GM21723 (cell line): ENCODE data around the gene SPATA7.
"Not testable (repeated sequence)": the region's sequence is repeated elsewhere in the genome, so short reads cannot be mapped to it uniquely, and the experiment has no call there.

Source experiments
- ATAC-seq: cut with Tn5 transposase; IDR thresholded peaks from one replicate; pipeline ENCODE4 v1.9.1; 2021; ENCODE audit warnings: mild to moderate bottlenecking, moderate library complexity; ENCODE audit not compliant: unreplicated experiment

Gene SPATA7, protein sequence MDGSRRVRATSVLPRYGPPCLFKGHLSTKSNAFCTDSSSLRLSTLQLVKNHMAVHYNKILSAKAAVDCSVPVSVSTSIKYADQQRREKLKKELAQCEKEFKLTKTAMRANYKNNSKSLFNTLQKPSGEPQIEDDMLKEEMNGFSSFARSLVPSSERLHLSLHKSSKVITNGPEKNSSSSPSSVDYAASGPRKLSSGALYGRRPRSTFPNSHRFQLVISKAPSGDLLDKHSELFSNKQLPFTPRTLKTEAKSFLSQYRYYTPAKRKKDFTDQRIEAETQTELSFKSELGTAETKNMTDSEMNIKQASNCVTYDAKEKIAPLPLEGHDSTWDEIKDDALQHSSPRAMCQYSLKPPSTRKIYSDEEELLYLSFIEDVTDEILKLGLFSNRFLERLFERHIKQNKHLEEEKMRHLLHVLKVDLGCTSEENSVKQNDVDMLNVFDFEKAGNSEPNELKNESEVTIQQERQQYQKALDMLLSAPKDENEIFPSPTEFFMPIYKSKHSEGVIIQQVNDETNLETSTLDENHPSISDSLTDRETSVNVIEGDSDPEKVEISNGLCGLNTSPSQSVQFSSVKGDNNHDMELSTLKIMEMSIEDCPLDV

DNA sequence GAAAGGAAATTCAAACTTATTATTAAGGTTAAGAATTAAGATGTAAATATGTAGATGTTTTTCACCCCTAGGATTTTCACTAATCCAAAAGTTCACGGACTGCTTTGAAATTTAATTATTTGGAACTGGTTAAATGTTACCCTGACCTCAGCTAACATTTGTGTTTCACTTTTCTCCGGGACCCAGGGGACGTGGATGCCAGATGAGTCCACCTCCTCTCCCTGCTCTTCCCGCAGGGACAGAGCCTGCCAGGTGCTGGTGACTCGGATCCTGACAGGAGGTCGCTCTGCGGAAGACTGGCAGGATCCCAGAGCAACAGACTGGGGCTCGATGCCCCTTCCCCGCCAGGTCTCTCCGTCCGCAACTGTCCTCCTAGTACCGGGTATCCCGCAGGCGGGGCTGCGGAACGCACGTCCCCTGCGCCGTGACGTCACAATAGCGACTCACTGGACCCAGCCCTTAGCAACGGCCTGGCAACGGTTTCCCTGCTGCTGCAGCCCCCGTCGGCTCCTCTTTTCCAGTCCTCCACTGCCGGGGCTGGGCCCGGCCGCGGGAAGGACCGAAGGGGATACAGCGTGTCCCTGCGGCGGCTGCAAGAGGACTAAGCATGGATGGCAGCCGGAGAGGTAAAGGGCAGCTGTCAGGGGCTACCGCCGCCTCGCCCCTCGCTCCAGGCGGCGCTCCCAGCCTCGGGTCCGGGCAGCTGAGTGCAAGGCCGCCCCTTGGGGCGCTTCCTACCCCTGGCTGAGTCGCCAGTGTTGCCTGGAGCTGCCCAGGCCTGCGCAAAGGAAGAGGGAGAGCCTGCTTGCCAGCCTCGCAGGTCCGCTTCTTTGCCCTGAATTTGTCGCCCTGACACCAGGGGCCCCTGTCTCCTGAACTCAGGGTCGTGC, at the start of gene SPATA7:
SPATA7 (plus strand) TSS at position 446 of the 890 bp plus-strand sequence; CDS start at position 608, 162 bp downstream.
- ATAC-seq, result peak; percentile 100

DNA sequence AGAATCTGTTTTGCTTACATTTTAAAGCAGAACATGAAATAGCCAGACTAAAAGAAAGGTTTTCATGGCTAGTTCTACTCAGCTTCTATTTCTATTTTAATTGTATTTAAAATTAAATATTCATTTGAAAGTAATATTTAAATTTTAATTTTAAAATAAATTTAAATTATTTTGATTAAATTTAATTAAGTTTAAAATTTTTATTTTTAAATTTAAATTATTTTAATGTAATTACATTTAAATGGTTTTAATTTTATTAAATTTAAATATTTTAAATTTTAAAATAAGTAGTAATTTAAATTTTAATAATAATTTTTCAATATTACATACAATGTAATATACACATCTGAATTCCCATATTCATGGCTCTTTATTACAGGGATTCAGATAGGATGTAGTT, 45.1 kb upstream of the SPATA7 start:
- no peak for ATAC-seq

DNA sequence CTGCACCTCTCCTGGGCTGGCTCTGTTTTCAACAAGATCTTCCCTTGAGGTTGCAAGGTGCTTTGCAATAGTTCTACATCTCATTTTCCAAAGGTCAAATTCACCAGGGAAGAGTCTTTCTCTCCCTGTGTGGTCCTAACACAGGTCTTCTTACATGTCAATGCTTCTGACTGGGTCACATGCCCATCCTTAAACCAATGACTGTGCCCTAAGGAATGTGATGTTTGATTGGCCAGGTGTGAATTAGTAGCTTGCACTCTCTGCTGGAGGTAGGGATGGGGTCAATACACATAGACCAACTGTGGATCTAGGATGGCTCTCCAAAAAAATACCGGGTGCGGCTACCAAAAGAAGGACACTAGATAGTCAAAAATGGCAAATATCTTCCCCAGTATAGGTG, 42.5 kb upstream of the SPATA7 start:
- ATAC-seq, result no peak

DNA sequence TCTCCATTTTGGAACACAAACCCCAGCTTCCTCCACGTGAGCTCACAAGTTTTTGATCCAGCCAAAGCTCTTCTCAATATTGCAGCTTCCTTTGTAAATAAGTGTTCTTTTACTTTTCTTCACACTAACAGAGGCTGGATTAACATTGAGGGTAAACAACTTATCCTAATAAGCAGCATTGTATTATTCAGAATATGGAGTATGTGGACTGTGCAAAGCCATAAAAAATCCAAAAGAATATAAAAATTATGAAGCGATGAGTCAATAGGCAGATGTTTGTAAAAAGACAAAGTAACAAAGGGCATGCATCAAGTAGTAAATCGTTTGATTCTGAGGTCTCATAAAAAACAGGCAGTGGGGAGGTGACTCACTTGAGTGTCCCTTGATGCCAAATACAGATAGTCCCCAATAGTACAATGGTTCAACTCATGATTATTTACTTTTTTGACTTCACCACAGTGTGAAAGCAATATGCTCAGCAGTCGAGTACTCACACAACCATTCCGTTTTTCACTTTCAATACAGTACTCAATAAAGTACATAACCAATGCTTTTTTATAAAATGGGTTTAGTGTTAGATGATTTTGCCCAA, 39.3 kb upstream of the SPATA7 start:
- ATAC-seq, result no peak

DNA sequence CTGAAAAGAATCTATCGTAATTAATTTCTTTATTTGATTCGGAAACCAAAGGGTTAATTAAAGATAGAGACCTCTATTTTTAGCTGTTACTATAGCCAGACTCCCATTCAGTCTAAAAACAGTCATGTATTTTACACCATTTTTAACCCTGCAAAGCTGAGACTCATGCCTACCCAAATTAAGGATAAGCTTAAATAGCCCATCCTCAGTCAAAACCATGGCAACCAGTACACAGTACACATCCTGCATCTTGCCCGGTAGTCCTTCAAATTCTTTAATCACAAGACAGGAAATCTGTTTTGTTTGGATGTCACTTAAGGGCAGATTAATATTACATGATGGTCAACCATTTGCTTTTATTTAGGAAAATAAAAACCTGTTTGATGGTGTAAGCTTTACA, 36.9 kb upstream of the SPATA7 start:
- no peak for ATAC-seq

DNA sequence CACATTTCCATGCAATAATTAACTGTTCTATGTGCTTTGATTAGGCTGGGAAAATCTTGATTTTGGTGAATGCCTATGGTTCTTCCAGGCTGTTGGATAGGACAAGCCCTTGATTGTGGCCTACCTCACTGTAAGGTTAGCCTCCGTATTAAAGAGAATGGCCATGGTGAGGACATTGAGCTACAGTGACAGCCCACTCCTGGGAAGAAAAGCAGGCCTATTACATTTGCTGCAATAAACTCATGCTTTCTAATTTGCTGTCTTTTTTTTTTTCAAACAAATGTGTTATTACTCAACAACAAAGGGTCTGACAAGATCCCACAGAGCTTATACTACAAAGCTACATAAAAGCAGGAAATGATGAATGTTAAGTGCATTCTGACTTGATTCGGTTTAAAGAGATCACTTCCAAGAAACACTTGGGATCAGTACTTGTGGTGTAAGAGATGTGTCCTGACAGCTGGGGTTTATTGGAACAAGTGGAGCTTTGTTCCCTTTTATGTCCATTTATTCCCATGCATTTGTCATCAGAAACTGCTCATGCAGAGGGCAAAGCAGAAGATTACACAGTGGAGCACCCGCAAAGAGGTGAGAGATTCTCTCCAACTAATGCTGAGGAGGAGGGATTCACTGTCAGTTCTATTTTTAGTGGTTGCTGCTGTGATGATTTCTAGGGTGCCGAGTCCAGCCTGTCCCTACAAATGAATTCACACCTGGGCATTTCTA, 33.3 kb upstream of the SPATA7 start:
- no peak for ATAC-seq

DNA sequence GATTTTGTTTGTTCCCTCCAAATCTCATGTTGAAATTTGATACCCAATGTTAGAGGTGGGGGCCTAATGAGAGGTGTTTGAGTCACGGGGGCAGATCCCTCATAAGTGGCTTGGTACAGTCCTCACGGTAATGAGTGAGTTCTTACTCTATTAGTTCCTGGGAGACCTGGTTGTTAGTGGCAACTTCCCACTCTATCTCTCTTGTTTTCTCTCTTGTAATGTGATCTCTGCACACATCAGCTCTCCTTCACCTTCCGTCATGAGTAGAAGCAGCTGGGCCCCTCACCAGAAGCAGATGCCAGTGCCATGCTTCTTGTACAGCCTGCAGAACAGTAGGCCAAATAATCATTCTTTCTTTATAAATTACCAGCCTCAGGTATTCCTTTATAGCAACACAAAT, 32.8 kb upstream of the SPATA7 start:
- no peak for ATAC-seq

DNA sequence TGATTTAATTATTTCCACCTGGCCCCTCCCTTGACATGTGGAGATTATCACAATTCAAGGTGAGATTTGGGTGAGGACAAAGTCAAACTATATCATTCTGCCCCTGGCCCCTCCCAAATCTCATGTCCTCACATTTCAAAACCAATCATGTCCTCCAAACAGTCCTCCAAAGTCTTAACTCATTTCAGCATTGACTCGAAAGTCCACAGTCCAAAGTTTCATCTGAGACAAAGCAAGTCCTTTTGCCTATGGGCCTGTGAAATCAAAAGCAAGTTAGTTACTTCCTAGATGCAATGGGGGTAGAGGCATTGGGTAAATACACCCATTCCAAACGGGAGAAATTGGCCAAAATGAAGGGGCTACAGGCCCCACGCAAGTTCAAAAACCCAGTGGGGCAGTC, 31.1 kb upstream of the SPATA7 start:
- no peak for ATAC-seq

DNA sequence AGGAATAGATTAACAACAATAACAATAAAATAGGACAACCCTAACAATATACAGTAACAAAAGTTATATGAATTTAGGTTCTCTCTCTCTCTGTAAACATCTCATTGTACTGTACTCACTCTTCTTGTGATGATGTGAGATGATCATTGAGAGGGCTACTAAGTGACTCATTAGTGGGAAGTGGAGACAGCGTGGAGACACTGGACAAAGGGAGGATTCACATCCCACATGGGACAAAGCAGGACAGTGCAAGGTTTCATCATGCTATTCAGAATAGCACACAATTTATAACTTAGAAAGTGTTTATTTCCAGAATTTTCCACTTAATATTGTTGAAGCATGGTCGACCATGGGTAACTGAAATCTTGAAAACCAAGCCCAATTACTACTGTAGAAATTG, 26.0 kb upstream of the SPATA7 start:
- ATAC-seq, result no peak

DNA sequence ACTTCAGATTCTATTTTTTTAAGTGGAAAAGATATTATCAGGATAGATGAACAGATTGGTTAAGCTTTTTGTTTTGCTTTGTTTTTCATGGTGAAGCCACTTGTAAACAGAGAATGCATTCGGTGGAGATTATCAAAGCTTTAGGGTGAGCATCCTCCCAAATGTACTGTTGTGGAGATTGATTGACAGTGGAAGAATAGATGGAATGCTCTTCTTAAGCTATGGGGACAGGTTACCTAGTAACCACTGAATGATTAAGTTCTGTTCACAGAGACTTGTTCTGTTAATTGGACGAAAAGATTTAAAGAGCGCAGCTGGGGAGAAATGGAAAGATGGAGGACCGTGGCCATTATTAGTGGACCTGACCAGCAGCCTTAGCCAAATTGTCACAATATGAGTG, 21.8 kb upstream of the SPATA7 start:
- ATAC-seq, result no peak

DNA sequence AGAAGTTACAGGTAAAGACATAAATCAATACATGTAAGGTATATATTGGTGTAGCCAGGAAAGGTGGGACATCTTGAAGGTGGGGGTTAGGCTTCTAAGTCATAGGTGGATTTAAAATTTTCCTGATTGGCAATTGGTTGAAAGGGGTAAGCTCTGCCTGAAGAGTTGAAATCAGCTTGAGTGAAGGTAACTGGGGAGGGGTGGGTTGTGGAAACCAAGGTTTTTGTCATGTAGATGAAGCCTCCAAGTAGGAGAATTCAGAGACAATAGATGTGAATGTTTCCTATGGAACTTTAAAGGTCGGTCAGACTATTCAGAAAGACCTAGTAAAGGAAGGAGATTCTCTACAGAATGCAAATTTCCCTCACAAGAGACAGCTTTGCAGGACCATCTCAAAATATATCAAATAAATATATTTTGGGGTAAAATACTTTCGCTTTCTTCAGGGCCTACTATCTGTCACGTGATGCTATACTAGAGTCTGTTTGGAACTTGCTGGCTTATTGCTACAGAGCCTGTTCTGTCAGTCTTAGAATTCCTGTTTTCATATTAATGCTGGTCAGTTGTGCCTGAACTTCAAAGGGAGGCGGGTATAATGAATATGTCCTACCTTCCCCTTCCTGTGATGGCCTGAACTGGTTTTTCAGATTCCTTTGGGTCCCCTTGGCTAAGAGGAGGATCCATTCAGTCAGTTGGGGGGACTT, 20.6 kb upstream of the SPATA7 start:
- ATAC-seq, result no peak

DNA sequence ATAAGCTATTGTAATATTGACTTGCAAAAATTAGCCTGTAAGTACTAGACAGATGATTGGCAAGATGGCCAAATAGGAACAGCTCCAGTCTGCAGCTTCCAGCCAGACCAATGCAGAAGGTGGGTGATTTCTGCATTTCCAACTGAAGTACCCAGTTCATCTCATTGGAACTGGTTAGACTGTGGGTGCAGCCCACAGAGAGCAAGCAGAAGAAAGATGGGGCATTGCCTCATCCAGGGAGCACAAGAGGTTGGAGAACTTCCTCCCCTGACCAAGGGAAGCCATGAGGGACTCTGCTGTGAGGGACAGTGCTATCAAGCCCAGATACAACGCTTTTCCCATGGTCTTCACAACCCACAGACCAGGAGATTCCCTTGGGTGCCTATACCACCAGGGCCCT, 16.0 kb upstream of the SPATA7 start:
- ATAC-seq, result no peak

DNA sequence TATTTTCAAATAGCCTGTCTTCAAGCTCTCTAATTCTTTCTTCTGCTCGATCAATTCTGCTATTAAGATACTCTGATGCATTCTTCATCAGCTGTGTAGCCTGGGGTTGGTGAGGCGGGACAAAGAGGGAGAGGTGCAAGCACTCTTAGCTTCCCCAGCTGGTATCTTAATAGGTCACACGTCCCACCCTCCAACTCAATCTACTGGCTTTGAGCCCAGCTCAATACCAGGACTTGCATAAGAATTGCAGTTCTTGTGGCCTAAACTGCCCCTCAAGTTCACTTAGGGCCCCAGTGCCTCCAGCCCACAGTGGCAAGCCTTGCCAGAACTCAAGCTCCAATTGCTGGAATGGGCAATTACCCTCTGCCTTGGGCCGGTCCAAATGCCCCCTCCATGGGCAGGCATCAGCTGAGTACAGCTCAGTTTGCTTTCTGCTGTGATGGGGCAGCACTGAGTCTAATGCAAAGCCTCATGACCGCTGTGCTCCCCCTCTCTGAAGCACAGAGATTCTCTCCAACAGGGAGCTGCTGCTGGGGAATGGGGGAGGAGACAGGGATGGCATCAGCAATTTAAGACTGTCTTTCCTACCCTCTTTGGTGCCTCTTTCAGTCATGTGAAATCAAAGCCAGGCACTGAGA, 5.6 kb upstream of the SPATA7 start:
- ATAC-seq, result no peak

DNA sequence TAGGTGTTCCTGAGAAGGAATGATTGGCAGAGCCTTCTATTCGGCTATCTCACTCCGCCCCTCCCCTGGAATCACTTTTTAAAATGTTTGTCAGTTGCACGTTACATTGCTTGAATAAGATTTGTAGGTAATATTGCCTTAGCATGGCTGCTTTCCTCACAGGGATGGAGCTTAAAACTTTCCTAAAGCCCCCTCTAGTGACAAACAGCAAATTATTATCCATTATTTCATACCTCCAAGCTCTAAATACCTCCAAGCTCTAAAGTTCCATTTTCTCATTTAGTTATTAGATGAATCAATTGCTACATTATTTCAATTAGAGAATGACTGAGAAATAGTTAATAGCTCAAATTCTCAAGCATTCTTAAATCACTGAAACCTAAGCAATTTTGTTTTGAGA, 5.1 kb upstream of the SPATA7 start:
- ATAC-seq, result no peak

DNA sequence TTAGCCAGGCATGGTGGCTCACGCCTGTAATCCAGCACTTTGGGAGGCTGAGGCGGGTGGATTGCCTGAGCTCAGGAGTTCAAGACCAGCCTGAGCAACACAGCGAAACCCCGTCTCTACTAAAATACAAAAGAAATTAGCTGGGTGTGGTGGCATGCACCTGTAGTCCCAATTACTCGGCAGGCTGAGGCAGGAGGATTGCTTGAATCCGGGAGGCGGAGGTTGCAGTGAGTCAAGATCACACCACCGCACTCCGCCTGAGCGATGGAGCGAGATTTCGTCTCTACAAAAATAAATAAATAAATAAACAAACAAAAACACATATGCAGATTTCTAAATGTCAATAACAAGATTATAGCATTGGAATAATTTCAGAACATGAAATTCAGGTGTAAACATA, 3.8 kb upstream of the SPATA7 start:
- ATAC-seq, result not testable (repeated sequence)

DNA sequence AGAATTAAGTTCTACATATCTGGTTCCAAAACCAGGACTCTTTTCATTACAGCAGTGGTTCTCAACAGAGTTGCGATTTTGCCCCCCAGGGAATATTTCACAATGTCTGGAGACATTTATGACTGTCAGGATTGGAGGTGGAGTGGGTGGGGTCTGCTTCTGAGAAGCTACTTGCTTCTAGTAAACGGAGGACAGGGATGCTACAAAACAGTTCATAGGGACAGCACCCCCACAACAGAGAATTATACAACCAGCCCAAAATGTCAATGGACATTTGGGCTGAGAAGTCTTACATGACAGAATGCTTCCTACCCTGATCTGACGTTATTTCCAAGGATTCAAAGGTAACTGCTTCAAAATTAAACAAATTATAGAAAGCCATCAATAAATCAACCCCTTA, 739 bp upstream of the SPATA7 start:
- ATAC-seq, result no peak

DNA sequence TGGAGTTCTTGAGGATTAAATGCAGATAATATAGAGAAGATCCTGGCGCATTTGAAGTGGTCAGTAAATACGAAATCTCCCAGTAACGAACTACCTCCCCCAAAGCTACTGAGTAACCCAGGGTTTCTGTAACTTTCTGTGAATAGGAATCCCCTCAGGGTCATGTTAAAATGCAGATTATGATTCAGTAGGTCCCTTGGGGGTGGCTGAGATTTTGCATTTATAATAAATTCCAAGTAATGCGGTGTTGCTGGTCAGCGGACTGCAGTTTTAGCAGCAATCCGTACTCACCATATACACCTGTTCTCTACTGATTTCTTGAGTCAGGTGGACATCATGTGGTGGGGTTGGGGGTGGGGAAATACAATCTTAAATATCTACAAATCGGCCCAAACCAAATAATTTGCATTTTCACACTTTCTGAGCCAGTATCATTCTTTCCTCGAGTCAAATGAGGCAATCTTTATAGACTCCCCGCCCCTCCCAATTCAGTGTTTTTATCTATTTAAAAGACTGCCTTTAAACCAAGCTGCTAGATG, 868 bp downstream of the SPATA7 start:
- no peak for ATAC-seq

DNA sequence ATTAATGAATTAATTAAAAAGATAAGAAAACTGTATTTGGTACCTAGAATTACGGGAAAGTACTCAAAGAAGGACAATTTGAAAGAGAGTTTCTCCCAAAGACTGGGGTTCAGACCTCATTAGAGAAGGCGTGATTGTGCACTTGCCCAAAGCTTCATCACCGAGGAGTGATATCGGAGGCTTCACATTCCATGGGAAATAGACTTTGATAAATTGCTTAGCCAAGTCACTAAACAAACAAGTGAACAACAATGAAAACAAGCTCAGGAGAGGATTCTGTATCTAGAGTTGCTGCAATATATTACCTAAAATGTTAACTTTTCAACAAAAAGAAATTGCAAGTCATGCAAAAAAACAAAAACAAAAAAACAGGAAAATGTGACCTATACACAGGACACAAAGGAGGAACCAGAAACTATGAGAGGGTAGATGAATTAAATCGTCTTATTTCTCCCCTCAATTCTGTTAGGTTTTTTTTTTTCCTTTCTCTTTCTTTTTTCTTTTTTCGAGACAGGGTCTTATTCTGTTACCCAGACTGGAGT, 3.4 kb downstream of the SPATA7 start:
- no peak for ATAC-seq

DNA sequence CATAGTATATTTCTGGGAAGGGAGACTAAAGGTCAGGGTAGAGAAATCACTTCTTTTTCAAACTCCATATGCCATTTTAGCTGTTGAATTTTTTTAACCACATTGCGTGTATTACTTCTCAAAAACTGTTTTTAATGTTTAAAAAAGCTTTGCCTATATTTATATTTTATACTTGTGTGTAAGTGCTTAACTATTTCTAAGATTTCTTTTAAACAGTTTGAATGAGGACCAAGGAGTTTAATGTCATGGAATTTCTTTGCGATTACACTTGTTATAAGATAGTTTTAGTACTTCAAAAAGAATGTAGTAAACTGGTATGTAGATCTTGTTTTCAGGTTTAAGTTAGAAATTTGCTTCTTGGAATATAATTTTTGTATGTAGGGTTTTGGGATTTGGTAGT, 7.2 kb downstream of the SPATA7 start:
- no peak for ATAC-seq
